Progenitor cell of endocrine pancreas (in vitro differentiated cells): ENCODE results near the gene GDF7. TPM values are rescaled to one million over a fixed set of nuclear protein-coding genes. Genes with fewer than 3 reads are reported as not detected.

Source experiments
- DNase-seq: peaks from one replicate; pipeline ENCODE4 v3.0.0; 2021; ENCODE audit warnings: low spot score; ENCODE audit not compliant: unreplicated experiment
- H3K27ac Mint-ChIP-seq: 2 replicates; pipeline ENCODE4 v1.8.0; 2021; ENCODE audit warnings: mild to moderate bottlenecking, moderate library complexity, mixed read lengths
- H3K27me3 Mint-ChIP-seq: 2 replicates; pipeline ENCODE4 v1.8.0; 2021; ENCODE audit warnings: mixed read lengths
- H3K36me3 Mint-ChIP-seq: 2 replicates; pipeline ENCODE4 v1.8.0; 2022; ENCODE audit warnings: mixed read lengths; ENCODE audit not compliant: insufficient read depth
- H3K4me1 Mint-ChIP-seq: 2 replicates; pipeline ENCODE4 v1.8.0; 2021; ENCODE audit warnings: low read depth, mixed read lengths
- H3K4me3 Mint-ChIP-seq: 2 replicates; pipeline ENCODE4 v1.8.0; 2021; ENCODE audit warnings: low read depth, mild to moderate bottlenecking, moderate library complexity, mixed read lengths
- H3K9me3 Mint-ChIP-seq: 2 replicates; pipeline ENCODE4 v1.8.0; 2021; ENCODE audit warnings: low read depth, mixed read lengths
- total RNA-seq: library from RNA; stranded (reverse); gene quantifications from 2 replicates; pipeline ENCODE4 v1.2.1, GENCODE V29; 2021
- TF ChIP-seq, protein P1 (sequence below): fragments of 200-600 bp; sonication (generic); IDR thresholded peaks from one replicate; pipeline ENCODE4 v1.5.0; 2021; ENCODE audit warnings: antibody characterized with exemption, mild to moderate bottlenecking; ENCODE audit not compliant: unreplicated experiment

The GDF7 gene
- total RNA-seq, 1 donor from 2014 or later, result 0.17 TPM

DNA sequence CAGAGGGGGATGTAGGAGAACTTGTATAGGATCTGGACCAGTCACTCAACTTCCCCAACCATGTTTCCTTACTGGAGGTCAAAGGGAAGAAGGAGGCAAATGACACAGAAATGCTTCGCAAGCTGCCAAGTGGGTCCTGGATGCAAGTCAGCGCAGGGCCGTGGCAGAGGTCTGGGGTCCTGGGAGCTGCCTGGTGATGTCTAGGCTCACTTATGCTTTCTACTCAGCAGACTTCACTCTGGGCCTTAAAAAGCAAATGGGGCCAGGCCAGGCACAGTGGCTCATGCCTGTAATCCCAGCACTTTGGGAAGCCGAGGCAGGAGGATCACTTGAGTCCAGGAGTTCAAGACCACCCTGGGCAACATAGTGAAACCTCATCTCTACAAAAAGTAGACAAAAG is 36.0 kb upstream of the GDF7 start:
- TF ChIP-seq, protein P1, sequence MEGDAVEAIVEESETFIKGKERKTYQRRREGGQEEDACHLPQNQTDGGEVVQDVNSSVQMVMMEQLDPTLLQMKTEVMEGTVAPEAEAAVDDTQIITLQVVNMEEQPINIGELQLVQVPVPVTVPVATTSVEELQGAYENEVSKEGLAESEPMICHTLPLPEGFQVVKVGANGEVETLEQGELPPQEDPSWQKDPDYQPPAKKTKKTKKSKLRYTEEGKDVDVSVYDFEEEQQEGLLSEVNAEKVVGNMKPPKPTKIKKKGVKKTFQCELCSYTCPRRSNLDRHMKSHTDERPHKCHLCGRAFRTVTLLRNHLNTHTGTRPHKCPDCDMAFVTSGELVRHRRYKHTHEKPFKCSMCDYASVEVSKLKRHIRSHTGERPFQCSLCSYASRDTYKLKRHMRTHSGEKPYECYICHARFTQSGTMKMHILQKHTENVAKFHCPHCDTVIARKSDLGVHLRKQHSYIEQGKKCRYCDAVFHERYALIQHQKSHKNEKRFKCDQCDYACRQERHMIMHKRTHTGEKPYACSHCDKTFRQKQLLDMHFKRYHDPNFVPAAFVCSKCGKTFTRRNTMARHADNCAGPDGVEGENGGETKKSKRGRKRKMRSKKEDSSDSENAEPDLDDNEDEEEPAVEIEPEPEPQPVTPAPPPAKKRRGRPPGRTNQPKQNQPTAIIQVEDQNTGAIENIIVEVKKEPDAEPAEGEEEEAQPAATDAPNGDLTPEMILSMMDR, result no peak
- Mint-ChIP-seq H3K36me3 (peaks cover 4% of the 10 kb centered on the region), H3K27ac (no peak overlapping the region), H3K27me3 (no peaks in the 10 kb centered on the region), H3K9me3 (no peaks in the 10 kb centered on the region), H3K4me3 (no peak overlapping the region), H3K4me1 (peaks cover 20% of the 10 kb centered on the region)
- no peak for DNase-seq

DNA sequence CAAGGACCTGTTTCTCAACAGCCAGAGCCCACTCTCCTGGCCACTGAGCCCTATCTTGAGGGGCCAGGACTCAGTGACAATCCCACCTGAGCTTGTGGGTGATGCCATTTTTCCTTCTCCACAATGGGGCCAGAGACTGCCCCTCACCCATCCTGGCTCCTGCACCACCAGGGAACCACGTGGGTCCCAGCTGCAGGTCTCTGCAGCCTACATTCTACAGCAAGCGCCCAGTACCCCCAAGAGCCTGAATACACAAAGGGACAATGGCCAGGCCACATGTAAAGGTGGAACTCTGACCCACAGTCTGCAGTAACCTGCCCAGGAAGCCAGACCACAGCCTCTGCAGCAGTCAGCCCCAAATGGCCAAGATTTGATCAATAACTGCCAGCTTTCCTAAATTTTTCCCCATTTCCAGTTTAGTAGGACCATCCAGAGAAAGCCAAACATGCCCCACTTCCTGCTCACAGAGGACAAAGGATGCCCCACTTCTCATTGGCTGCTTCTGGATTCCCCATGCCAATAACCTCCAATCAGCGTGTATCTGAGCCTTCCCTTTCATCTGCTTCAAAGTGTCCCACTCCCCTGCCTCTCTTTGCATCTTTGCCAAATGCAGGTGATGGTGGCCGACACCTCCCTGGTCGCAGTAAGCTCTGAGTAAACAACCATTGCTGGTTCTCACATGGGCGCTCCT is 35.2 kb upstream of the GDF7 start:
- no peak for DNase-seq
- Mint-ChIP-seq H3K9me3 (no peaks in the 10 kb centered on the region), H3K36me3 (peaks cover 4% of the 10 kb centered on the region), H3K27ac (no peak overlapping the region), H3K4me1 (peaks cover 18% of the 10 kb centered on the region), H3K27me3 (no peaks in the 10 kb centered on the region), H3K4me3 (no peak overlapping the region)
- TF ChIP-seq, protein P1, result no peak

GRCh38 chr2:20632446-20632990 is 34.4 kb upstream of the GDF7 start:
- Mint-ChIP-seq H3K27me3 (no peaks in the 10 kb centered on the region), H3K9me3 (no peaks in the 10 kb centered on the region), H3K4me1 (peaks cover 18% of the 10 kb centered on the region), H3K27ac (no peak overlapping the region), H3K36me3 (peaks cover 4% of the 10 kb centered on the region), H3K4me3 (no peak overlapping the region)
- no peak for DNase-seq
- TF ChIP-seq, protein P1, result no peak

GRCh38 chr2:20633001-20633400 is 33.9 kb upstream of the GDF7 start:
- H3K27ac Mint-ChIP-seq, result peak overlapping the region; percentile 33
- no peak for DNase-seq
- H3K9me3 Mint-ChIP-seq, result no peaks in the 10 kb centered on the region
- TF ChIP-seq, protein P1, result no peak
- no peak overlapping the region for H3K4me3 Mint-ChIP-seq
- no peaks in the 10 kb centered on the region for H3K27me3 Mint-ChIP-seq
- peaks cover 18% of the 10 kb centered on the region for H3K4me1 Mint-ChIP-seq
- peaks cover 4% of the 10 kb centered on the region for H3K36me3 Mint-ChIP-seq

GRCh38 chr2:20633794-20634506 is 33.0 kb upstream of the GDF7 start:
- no peaks in the 10 kb centered on the region for H3K9me3 Mint-ChIP-seq
- no peaks in the 10 kb centered on the region for H3K27me3 Mint-ChIP-seq
- H3K4me1 Mint-ChIP-seq, result peaks cover 18% of the 10 kb centered on the region
- TF ChIP-seq, protein P1, result peak; percentile 9
- peak overlapping the region; percentile 45 for H3K27ac Mint-ChIP-seq
- H3K4me3 Mint-ChIP-seq, result no peak overlapping the region
- DNase-seq, result no peak
- H3K36me3 Mint-ChIP-seq, result peaks cover 4% of the 10 kb centered on the region
